Ureter (tissue), 1 donor: ENCODE data around the gene LCNL1. TPM values are rescaled to one million over a fixed set of nuclear protein-coding genes. Genes with fewer than 3 reads are reported as not detected.

Source experiments
- DNase-seq: peaks from one replicate; pipeline ENCODE4 v3.0.0-alpha.2; 2020; ENCODE audit warnings: low spot score
- total RNA-seq: library from RNA; stranded (reverse); gene quantifications from one replicate; pipeline ENCODE4 v1.2.4, GENCODE V29; 2023
- donor health status: DM: yes; HTN: yes; CAD: no.

The LCNL1 gene
- total RNA-seq, 1 donor from 2014 or later, result 1.7 TPM

DNA sequence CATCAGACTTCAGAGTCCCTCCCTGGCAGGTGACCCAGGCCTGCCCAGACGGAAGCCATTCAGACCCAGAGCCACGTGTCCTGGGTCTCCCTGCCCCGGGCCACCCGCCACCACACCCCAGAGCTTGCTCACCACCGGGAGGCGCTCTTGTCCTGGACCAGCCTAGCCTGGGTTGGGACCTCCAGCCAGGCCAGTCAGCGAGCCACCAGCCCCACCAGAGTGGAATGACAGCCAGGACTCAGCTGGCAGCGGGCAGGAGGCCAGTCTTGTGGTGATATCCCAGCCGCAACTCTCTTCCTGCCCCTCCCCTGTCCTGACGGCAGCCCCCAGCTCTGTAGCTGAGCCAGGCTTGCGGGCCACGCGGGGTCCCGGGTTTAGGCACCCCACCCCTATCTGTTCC is 7.1 kb upstream of the LCNL1 start:
- DNase-seq, result no peak

DNA sequence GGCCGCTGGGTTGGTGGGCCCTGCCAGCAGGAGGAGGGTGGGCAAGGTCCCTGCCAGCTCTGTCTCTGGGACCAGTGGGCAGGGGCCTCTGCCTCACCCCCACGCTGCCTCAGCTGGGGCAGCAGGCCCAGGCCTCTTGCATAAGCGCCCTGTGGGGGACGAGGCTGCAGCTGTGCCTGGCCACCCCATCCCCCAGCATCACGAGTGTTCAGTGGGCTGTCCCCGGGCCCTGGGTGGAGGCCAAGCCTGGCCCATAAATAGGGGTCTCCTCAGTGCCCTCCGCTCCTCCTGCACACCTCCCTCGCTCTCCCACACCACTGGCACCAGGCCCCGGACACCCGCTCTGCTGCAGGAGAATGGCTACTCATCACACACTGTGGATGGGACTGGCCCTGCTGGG is 5.6 kb upstream of the LCNL1 start, which contains the start of gene PTGDS:
PTGDS (plus strand) TSS at position 282 of the 400 bp plus-strand sequence; CDS start at position 357, 75 bp downstream.
- no peak for DNase-seq

DNA sequence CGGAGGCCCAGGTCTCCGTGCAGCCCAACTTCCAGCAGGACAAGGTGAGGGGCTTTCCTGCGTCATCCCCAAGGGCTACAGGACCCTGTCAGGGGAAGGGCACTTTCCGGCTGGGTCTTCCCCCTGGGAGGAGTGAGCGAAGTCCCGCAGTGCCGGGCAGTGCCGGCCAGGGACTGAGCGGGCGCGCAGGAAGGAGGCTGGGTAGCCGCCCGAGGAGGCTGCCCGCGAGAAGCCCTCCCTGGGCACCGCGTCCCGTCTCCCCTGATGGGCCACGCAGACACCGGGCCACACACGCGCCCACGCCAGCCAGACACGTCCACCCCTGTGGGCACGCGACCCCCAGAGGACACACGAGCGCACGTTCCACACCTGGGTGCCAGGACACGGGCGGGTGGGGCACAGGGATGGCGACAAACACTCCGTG is 5.1 kb upstream of the LCNL1 start:
- no peak for DNase-seq

DNA sequence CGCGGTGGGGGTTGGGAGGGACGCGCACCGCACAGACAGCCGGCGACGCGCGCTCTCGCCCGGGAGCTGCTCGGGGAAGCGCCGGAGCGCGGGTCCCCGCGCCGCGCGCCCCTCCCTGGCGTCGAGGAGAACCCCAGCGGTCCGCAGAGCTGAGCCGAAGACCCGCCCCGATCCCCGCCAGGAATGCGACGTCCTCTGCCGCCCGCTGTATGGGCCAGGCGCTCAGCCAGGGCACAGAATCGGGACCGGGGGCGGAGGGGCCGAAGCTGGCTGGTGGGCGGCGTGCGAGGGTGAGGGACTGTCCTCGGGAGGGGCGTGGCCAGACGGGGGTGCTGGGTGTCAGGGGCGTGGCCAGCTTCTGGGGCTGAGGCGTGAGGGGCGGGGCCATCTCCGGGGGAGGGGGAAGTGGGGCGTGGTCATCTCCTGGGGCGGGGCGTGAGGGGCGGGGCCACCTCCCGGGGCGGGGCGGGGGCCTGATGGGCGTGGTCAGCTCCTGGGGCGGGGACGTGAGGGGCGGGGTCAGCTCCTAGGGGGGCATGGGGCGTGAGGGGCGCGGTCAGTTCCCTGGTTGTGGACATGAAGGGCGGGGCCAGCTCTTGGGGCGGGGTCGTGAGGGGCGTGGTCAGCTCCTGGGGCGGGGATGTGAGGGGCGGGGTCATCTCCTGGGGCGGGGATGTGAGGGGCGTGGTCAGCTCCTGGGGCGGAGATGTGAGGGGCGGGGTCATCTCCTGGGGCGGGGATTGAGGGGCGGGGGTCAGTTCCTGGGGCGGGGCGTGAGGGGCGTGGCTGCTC is 4.5 kb upstream of the LCNL1 start:
- peak; percentile 73 for DNase-seq

DNA sequence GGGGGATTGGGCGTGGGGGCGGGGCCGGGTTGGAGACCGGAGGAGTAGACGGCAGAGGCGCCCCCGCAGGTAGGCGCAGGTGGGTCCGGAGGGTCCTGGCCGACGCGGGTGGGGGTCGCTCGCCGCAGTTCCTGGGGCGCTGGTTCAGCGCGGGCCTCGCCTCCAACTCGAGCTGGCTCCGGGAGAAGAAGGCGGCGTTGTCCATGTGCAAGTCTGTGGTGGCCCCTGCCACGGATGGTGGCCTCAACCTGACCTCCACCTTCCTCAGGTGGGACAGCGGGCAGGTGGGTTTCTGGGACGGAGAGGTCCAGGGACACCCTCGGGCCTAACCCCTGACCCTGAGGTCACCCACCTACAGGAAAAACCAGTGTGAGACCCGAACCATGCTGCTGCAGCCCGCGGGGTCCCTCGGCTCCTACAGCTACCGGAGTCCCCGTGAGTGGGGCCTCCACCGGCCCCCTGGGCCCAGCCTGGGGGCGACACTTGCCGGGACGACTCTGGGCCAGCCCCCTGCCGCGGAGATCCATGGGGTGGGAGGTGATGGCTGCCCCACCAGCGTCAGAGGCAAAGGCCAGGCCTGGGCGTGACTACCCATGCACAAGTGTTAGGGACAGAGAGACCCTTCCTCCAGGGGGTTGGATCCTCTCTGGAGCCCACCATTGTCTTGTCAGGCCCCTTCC is 3.8 kb upstream of the LCNL1 start:
- DNase-seq, result no peak

DNA sequence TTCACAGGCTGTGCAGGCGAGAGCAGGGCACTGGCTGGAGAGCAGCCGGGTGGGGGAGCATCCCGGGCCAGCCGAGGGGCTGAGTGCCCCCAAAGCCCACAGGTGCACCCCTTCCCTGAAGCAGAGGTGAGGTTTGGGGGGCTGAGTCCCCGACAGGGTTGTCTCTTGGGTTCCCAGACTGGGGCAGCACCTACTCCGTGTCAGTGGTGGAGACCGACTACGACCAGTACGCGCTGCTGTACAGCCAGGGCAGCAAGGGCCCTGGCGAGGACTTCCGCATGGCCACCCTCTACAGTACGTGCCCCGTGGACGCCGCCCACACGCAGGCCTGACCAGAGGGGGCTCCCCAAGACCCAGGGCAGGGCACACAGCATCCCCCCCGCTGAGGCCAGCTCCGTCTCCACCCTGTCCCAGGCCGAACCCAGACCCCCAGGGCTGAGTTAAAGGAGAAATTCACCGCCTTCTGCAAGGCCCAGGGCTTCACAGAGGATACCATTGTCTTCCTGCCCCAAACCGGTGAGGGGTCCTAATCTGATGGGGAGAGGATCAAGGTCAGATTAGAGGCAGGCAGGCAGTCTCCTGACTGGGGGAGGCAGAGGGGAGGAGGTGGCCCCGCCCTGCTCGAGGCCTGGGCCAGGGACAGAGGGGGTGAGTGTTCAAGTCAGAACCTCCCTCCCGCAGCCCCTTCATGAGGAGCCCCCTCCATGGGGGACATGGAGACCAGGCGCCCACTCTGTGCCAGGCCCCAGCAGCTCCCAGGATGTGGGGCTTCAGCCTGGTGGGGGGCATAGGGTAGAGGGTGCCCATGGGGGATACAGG is 2.8 kb upstream of the LCNL1 start:
- no peak for DNase-seq

DNA sequence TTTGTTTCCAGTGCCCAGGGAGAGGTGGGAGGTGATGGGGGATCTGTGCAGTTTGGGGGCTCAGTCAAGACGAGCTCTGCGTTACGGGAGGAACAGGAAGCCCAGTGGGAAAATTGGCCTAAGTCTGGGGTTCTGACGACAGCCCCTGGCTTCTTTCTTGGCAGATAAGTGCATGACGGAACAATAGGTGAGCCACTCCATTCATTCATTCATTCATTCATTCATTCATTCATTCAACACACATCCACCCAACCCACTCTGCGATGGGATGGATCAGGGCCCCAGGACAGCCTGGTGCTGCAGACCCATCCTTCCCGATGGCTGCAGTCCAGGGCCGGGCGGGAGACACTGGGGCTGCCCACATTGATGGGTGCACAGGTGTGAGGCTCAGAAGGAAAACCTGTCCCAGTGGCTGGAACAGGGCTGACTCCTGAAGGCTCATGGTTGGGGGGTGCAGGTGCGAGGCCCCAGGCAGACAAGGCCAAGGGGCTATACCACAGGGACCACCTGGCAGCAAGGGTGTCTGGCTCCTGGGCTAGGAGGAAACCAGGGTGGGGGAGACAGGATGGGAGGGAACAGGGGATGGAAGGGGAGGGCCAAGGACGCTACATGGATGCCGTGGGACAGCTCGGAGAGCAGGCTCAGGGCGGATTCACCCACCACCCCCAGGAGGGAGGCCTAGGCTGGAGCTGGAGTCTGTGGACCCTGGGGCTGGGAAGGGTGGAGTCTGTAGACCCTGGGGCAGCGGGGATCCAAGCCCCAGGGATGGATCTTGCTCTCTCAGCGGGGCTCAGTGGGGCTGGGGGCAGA is 1.9 kb upstream of the LCNL1 start:
- no peak for DNase-seq

DNA sequence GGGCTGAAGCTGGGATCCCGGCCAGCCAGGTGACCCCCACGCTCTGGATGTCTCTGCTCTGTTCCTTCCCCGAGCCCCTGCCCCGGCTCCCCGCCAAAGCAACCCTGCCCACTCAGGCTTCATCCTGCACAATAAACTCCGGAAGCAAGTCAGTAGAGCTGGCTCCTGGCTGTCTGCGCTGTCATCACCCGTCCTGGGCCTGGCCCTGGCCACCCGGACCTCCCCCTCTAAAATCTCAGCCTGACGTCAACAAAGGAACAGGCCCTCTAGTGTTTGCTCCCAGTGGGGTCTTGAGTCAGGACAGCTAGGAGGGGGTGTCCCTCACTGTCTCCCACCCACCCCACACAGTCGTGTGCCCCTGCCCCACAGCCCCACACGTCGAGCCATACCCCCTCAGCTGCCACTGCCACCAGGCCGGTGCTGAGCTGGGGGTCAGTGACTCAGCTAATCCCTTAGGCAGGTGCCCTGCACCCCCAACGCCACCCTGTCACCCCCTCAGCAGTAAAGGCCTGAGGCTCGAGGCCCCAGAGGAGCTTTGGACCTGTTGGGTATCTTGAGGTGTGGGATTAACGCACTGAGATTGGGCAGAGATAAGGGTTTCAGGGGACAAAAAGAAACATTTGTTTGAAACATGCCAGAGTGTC is 1.1 kb upstream of the LCNL1 start:
- no peak for DNase-seq

DNA sequence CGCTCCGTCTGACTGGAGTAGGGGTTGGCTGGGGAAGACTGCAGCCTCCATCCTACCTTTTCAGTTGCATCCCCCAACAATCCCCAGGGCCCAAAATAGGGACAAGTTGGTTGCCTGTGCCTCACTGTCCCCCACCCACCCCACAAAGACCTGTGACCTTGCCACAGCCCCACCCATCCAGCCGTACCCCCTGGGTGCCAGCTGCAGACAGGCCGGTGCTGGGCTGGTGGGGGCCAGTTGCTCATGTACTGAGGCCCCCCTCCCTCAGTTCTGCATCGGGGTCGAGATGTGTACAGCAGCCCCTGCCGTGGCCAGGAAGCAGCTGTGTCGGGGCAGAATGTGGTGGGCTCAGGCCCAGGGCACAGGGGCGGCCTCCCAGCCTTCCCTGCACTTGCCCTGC is 374 bp downstream of the LCNL1 start:
- DNase-seq, result no peak

DNA sequence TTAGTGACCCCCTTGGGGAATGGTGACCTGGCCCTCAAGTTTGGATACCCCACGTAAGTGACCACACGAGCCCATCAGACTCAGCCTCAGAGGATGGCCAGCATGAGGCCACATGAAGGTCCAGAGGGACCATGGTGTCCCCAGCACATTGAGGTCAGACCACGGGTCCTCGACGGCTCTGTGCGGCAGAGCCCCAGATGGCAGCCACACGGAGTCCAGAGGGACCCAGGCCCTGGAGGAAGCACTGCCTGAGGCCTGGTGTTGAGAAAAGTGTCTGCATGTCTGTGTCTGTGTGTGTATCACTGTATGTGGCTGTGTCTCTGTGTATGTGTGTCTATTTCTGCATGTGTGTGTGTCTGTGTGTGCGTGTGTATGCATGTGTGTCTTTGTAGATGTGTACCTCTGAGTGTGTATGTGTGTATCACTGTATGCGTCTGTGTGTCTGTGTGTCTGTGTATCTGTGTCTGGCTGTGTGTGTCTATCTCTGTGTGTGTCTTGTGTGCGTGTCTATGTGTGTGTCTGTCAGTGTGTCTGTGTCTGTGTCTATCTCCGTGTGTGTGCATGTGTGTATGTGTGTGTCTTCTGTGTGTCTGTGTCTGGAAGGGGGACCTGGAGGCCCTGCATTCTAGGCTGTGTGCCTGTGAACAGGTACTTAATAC is 992 bp downstream of the LCNL1 start:
- DNase-seq, result no peak

DNA sequence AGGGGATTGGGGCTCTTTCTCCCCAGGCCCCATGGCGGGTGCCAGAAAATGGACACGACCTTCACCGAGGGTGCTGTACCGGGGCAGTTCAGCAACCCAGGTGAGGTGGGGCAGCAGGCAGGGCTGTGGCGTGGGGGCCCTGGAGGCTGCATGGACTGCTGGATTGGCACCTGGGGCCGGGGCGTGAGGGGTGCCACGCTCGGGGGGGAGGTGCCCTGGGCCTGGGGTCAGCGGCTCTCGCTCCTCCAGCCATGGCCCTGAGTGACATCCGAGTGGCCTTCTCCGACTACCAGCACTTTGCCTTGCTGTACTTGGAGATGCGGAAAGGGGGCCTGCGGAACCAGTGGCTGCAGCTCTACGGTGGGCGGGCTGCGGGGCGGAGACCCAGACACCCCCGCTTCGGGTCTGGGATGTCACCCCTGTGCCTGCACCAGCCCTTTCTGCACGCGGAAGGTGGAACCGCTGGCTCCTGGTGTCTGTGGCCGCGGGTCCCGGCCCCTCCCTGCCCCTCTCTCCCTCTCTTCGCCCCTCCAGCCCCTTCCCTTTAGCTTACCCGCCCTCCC is 1.8 kb downstream of the LCNL1 start:
- DNase-seq, result no peak

DNA sequence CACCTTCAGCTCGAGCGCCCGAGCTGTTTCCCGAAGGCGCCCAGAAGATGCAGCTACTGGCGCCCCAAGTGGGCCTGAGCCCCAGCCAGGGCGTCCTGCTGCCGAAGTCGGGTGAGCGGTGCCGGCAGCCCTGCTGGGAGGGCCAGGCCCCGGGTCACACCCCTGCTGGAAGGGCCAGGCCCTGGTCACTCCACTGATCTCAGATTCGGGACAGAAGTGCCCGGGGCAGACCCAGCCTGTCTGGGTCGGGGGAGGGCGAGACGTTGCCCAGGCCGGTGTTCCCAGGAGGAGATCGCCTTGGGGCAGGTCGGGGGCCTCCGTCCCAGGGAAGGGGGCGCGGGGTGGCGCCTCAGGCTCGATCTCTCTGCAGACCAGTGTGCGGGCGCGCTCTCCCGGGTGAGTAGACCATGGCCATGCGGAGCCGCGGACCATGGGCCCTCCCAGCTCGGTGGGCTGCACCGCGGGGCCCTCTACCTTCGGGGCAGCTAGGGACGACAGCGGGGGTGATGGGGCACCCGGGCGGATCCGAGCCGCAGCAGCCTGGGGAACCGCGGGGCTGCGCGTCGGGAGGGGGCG is 2.3 kb downstream of the LCNL1 start:
- no peak for DNase-seq

DNA sequence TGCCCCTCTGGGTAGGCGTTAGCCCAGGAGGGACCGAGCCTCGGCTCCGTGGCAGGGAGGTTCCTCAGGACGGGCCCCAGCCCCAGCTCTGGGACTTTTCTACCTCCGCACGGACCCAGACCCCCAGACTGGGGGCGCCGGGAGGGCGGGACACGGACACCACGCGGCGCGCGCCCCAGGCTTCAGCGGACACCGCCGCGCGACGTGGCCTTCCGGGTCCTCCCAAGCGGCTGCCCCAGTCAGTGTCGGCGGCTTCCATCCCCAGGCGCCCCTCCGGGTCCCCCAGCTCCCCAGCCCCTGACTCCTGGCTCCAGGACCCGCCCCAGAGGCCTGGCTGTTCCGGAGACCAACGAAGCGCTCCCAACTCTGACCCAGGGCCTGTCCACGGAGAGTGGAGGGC is 3.1 kb downstream of the LCNL1 start:
- no peak for DNase-seq

DNA sequence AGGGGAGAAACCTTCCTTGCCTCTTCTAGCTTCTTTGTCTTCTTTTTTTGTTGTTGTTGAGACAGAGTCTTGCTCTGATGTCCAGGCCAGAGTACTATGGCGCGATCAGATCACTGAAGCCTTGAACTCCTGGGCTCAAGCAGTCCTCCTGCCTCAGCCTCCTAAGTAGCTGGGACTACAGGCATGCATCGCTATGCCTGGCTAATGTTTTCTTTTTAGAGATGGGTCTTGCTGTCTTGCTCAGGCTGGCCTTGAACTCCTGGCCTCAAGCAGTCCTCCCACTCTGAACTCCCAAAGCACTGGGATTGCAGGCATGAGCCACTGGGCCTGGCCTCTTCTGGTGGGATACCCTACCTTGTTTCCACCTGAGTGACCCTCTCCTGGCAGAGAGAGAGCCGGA is 6.1 kb downstream of the LCNL1 start:
- DNase-seq, result no peak

DNA sequence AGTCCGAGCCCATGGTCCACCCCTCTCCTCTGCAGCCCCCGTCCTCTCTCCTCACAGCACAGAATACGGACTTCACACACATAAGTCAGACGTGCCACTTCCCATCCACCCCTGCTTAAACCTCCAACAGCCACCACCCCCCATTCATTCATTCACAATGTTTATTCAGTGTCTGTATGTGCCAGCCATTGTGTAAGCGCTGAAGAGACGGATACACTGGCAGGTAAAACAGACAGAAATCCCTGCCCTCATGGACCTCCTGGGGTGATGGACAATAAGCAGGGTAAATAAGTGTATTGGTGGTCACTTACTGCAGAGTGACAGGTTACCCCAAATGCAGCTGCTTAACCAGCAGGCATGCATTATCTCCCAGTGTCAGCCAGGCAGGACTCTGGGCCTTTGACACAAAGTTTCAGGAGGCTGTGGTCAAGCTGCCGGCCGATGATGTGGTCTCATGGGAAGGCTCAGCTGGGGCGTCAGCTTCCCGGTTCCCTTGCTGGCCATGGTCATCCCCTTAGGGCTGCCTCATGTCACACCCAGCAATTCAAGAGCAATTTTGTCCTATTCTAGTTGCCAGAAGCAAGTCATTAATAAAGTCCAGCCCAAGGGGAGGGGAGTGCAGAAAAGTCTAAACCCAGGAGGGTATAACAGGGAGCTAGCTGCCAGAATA is 7.6 kb downstream of the LCNL1 start:
- no peak for DNase-seq

DNA sequence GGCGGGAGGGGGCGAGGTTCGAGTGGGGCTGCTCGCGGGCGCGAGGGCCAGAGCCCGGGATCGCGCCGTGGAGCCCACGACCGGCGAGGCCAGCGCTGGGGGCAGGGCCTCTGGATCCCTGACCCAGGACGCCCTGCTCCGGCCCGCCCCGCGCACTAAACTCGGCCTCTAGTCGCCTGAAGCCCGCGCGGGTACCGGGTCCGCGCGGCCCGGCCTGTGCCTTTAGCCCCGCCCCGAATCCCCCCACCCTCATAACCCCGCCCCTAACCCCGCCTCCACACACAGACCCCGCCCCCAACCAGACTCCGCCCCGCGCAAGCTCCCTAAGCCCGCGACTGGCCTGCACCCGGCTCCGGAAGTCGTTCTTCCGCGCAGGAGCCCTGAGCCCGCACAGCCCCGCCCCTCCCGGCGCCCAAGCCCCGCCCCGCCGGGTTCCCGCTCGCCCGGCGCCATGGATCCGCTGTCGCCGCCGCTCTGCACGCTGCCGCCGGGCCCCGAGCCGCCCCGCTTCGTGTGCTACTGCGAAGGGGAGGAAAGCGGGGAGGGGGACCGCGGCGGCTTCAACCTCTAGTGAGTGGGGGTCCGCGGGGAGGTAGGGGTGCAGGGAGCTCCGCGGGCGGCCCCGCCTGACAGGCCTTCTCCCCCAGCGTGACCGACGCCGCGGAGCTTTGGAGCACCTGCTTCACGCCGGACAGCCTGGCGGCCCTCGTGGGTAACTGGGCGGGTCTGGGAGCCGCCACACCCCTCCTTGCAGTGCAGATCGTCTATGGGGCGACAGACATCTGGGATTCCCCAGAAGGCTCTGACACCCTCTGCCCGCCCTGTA is 9.4 kb downstream of the LCNL1 start, which contains the start of gene PAXX:
PAXX (plus strand) TSS at position 430 of the 826 bp plus-strand sequence; CDS start at position 452, 22 bp downstream.
- DNase-seq, result peak; percentile 93

DNA sequence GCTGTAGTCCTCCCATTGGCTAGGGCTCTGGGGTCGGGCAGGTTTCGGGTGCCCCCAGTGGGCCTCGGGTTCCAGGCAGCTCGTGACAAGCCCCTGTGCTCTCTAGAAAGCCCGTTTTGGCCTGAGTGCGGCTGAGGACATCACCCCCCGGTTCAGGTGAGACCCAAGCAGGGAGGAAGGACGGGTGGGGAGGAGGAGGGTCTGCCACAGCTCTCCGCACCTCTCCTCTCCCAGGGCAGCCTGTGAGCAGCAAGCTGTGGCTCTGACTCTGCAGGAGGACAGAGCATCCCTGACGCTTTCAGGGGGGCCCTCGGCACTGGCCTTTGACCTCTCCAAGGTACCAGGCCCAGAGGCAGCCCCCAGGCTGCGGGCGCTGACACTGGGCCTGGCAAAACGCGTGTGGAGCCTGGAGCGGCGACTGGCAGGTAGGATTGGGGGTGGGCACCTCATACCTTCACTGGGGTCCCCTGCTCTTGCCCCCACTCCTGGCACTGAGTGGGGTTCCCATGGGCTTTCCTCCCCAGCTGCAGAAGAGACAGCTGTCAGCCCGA is 10.1 kb downstream of the LCNL1 start:
- DNase-seq, result no peak
